ENCODE measurements around the gene TSLP. TPM values are rescaled to one million over a fixed set of nuclear protein-coding genes. Genes with fewer than 3 reads are reported as not detected.
A peak's percentile ranks its signal among the peaks of the same experiment; 100 is the strongest.

Gene TSLP
- total RNA-seq, 3 donors from 2014 or later = 0.14 to 1.0 (median 0.20) TPM

- Histone ChIP-seq H3K9me3 (no peaks in the 10 kb centered on the region), H3K36me3 (ENCODE audit: low read depth) (no peaks in the 10 kb centered on the region), H3K4me3 (no peak overlapping the region), H3K4me1 (ENCODE audit: low read depth) (no peaks in the 10 kb centered on the region)
- DNase-seq (no peak), ATAC-seq (no peak)
- TF ChIP-seq, protein P1, sequence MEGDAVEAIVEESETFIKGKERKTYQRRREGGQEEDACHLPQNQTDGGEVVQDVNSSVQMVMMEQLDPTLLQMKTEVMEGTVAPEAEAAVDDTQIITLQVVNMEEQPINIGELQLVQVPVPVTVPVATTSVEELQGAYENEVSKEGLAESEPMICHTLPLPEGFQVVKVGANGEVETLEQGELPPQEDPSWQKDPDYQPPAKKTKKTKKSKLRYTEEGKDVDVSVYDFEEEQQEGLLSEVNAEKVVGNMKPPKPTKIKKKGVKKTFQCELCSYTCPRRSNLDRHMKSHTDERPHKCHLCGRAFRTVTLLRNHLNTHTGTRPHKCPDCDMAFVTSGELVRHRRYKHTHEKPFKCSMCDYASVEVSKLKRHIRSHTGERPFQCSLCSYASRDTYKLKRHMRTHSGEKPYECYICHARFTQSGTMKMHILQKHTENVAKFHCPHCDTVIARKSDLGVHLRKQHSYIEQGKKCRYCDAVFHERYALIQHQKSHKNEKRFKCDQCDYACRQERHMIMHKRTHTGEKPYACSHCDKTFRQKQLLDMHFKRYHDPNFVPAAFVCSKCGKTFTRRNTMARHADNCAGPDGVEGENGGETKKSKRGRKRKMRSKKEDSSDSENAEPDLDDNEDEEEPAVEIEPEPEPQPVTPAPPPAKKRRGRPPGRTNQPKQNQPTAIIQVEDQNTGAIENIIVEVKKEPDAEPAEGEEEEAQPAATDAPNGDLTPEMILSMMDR (IDR thresholded peaks at IDR 0.05) = no peak
- intact Hi-C loops (cut with DNase I, micrococcal nuclease) = no loop called here
Measured at GRCh38 chr5:111076091-111076490, 4.6 kb downstream of the TSLP start.

GRCh38 chr5:111077678-111078077 lies 6.2 kb downstream of the TSLP start:
- TF ChIP-seq, protein P1 (IDR thresholded peaks at IDR 0.05) = no peak
- intact Hi-C loops (cut with DNase I, micrococcal nuclease) = no loop called here
- Histone ChIP-seq H3K4me1 (ENCODE audit: low read depth) (no peaks in the 10 kb centered on the region), H3K4me3 (no peak overlapping the region), H3K36me3 (ENCODE audit: low read depth) (no peaks in the 10 kb centered on the region), H3K9me3 (no peaks in the 10 kb centered on the region)
- no peak for ATAC-seq
- no peak for DNase-seq

DNA sequence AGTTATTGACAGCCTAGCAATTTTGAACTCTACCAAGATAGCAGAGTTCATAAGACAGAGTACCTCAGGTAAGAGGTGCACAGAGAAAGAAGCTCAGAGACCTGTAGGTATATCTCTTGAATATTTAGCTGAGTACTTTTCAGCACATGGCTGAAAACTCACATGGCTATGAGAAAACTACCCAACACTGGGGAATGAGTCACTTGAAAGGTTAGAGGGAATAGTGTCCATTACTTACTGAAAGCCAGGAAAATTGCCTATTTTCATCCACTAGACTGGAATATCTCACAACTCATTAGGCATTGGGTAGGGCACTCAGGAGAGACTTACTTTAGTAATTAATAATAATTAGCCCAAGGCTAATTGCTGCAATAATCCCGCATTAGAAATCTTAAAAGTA lies 8.3 kb downstream of the TSLP start:
- Histone ChIP-seq H3K36me3 (ENCODE audit: low read depth) (no peaks in the 10 kb centered on the region), H3K4me3 (no peak overlapping the region), H3K9me3 (no peaks in the 10 kb centered on the region), H3K4me1 (ENCODE audit: low read depth) (no peaks in the 10 kb centered on the region)
- ATAC-seq (no peak), DNase-seq (no peak)
- TF ChIP-seq, protein P1 (IDR thresholded peaks at IDR 0.05) = no peak
- intact Hi-C loops (cut with DNase I, micrococcal nuclease) = no loop called here

DNA sequence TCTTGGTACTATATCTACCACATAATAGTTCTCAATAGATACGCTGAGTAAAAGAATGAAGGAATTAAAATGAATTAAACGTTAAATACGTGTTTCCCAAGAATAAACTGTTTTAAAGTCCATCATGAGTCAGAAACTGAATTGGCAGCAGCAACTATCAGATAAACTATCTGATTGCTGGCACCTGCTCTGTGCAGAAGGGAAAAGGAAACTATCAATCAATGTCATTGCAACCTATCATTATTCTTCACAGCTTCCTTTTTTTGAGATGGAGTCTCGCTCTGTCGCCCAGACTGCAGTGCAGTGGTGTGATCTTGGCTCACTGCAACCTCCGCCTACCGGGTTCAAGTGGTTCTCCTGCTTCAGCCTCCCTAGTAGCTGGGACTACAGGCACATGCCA lies 11.8 kb downstream of the TSLP start:
- TF ChIP-seq, protein P1 (IDR thresholded peaks at IDR 0.05) = no peak
- DNase-seq (no peak), ATAC-seq (peak; percentile 38)
- Histone ChIP-seq H3K4me3 (no peak overlapping the region), H3K9me3 (no peaks in the 10 kb centered on the region), H3K4me1 (ENCODE audit: low read depth) (no peaks in the 10 kb centered on the region), H3K36me3 (ENCODE audit: low read depth) (no peaks in the 10 kb centered on the region)
- intact Hi-C loops (cut with DNase I, micrococcal nuclease) = no loop called here

DNA sequence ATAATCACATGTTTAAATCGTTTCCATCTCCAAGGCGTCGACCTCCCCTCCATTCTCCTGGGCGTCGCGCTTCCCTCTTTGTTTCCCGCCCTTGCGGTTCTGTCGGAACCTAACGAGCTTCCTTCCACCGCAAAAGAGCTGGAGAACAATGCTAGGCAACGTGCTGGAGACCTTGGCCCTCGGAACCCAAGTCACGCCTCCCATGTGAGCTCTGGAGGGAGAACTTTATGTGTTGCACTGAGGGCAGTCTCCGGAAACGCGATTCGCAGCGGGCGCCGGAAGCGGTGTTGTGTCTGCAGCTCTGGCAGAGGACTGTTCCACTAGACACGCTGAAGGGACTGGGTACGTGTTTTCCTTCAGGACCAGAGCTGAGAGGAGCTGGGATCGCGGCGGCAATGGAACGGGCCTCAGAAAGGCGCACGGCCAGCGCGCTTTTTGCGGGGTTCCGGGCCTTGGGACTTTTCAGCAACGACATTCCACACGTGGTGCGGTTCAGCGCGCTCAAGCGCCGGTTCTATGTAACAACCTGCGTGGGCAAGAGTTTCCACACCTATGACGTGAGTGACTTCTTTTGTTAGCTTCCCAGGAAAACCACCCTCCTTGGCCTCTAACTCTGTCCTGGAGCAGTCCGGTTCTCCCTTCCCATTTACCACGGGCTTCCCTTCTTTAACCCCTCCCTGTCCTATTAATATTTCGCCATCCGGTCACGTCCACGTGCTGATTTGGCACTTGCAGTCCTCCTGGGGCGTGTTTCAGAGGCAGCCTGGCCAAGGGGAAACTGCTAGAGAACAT lies 20.7 kb downstream of the TSLP start, which contains the start of gene WDR36:
Gene WDR36 (plus strand): TSS at position 287 of the 792 bp plus-strand sequence. CDS start 109 bp downstream, at position 396.
- intact Hi-C loops (cut with DNase I, micrococcal nuclease) = loop anchor here in 1 of 2 donors (10.0 kb wide), 1 partner anchor 337 kb away; no protein-coding TSS in a partner anchor
- ATAC-seq = peak; percentile 100
- peak within 1 kb of the TSS; percentile 94 for H3K4me3 ChIP-seq
- H3K36me3 ChIP-seq (ENCODE audit: low read depth) = no peaks in the 10 kb centered on the region
- peak; percentile 88 to 94 (median 91) for DNase-seq
- TF ChIP-seq, protein P1 (IDR thresholded peaks at IDR 0.05) = no peak
- peaks cover 24% of the 10 kb centered on the region for H3K4me1 ChIP-seq (ENCODE audit: low read depth)
- no peaks in the 10 kb centered on the region for H3K9me3 ChIP-seq
